Left ventricle myocardium inferior (tissue), 1 donor: ENCODE data around the gene GAB2. TPM values are rescaled to one million over a fixed set of nuclear protein-coding genes. Genes with fewer than 3 reads are reported as not detected.

ENCODE experiments used
- DNase-seq: peaks from one replicate; pipeline ENCODE4 v3.0.0-alpha.2; 2020
- H3K27ac ChIP-seq: fragments of 200-600 bp; replicated peaks from 2 replicates; pipeline ENCODE4 v1.8.0; 2021
- H3K27me3 ChIP-seq: fragments of 200-600 bp; 2 replicates; pipeline ENCODE4 v1.8.0; 2021; ENCODE audit warnings: low read depth
- H3K36me3 ChIP-seq: fragments of 200-600 bp; 2 replicates; pipeline ENCODE4 v1.8.0; 2021
- H3K4me1 ChIP-seq: fragments of 200-600 bp; 2 replicates; pipeline ENCODE4 v1.8.0; 2021
- H3K4me3 ChIP-seq: fragments of 200-600 bp; 2 replicates; pipeline ENCODE4 v1.8.0; 2021; ENCODE audit warnings: mild to moderate bottlenecking, moderate library complexity
- H3K9me3 ChIP-seq: fragments of 200-600 bp; replicated peaks from 2 replicates; pipeline ENCODE4 v1.8.0; 2021
- intact Hi-C: fragments of 100-400 bp; cut with micrococcal nuclease; formaldehyde crosslinking; loops from one replicate; pipeline ENCODE4 v1.11.0; 2022
- total RNA-seq: library from RNA; stranded (reverse); fragmentation: NEBNext Ultra II Directional; extraction: Animal tissue kit (Norgen Biotek cat#: 25700); gene quantifications from one replicate; pipeline ENCODE4 v1.2.1, GENCODE V29; 2021
- TF ChIP-seq, protein P1 (sequence below): fragments of 200-600 bp; IDR thresholded peaks from 2 replicates; pipeline ENCODE4 v1.8.0; 2021; ENCODE audit warnings: antibody characterized with exemption, mild to moderate bottlenecking, borderline replicate concordance
- donor health status: DM: no; HTN: yes; CAD: no; lungs with severe emphysema.

GAB2 gene
- total RNA-seq, 1 donor from 2014 or later, result 27.4 TPM

- TF ChIP-seq, protein P1, sequence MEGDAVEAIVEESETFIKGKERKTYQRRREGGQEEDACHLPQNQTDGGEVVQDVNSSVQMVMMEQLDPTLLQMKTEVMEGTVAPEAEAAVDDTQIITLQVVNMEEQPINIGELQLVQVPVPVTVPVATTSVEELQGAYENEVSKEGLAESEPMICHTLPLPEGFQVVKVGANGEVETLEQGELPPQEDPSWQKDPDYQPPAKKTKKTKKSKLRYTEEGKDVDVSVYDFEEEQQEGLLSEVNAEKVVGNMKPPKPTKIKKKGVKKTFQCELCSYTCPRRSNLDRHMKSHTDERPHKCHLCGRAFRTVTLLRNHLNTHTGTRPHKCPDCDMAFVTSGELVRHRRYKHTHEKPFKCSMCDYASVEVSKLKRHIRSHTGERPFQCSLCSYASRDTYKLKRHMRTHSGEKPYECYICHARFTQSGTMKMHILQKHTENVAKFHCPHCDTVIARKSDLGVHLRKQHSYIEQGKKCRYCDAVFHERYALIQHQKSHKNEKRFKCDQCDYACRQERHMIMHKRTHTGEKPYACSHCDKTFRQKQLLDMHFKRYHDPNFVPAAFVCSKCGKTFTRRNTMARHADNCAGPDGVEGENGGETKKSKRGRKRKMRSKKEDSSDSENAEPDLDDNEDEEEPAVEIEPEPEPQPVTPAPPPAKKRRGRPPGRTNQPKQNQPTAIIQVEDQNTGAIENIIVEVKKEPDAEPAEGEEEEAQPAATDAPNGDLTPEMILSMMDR, result no peak
- DNase-seq, result no peak
- intact Hi-C loops, result loop anchor here (10.0 kb wide), 1 partner anchor 164 kb away; the partner anchor contains the start of gene GAB2
- Histone ChIP-seq H3K4me3 (no peak overlapping the region), H3K36me3 (peaks cover 27% of the 10 kb centered on the region), H3K4me1 (peaks cover 42% of the 10 kb centered on the region), H3K27me3 (no peaks in the 10 kb centered on the region), H3K27ac (peak overlapping the region; percentile 62), H3K9me3 (peaks cover under 1% of the 10 kb centered on the region)
These were observed 166.4 kb downstream of the GAB2 start for GRCh38 chr11:78251083-78251775.

GRCh38 chr11:78250099-78250498 is 167.5 kb downstream of the GAB2 start:
- Histone ChIP-seq H3K36me3 (peaks cover 32% of the 10 kb centered on the region), H3K4me1 (peaks cover 33% of the 10 kb centered on the region), H3K9me3 (peaks cover 8% of the 10 kb centered on the region), H3K4me3 (no peak overlapping the region), H3K27me3 (no peaks in the 10 kb centered on the region), H3K27ac (peak overlapping the region; percentile 62)
- DNase-seq, result no peak
- TF ChIP-seq, protein P1, result no peak
- intact Hi-C loops, result loop anchor here (10.0 kb wide), 1 partner anchor 165 kb away; the partner anchor contains the start of gene GAB2

- DNase-seq, result no peak
- intact Hi-C loops, result no loop called here
- no peak overlapping the region for H3K27ac ChIP-seq
- no peaks in the 10 kb centered on the region for H3K27me3 ChIP-seq
- H3K36me3 ChIP-seq, result peaks cover 32% of the 10 kb centered on the region
- TF ChIP-seq, protein P1, result no peak
- peaks cover 12% of the 10 kb centered on the region for H3K9me3 ChIP-seq
- H3K4me1 ChIP-seq, result peaks cover 40% of the 10 kb centered on the region
- H3K4me3 ChIP-seq, result no peak overlapping the region
These were observed 168.7 kb downstream of the GAB2 start for GRCh38 chr11:78248903-78249302.

DNA sequence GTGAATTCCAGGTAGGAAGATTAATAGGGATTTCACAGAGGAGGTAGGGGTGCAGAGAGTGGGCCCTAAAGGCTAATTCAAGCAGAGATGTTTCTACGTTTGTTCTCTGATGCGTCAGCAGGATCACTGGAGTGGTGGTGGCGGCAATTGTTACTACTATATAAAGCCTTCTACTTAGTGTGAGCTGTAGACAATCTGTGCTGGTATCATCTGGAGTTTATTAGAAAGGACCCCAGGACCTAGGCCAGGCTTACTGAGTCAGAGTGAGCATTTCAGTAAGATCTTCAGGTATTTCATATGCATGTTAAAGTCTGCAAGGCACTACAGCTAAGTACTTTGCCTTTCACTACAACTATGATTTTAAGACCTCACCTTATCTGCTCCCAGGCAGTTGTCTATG is 169.4 kb downstream of the GAB2 start:
- Histone ChIP-seq H3K4me3 (no peak overlapping the region), H3K27me3 (no peaks in the 10 kb centered on the region), H3K4me1 (peaks cover 45% of the 10 kb centered on the region), H3K36me3 (peaks cover 32% of the 10 kb centered on the region), H3K27ac (no peak overlapping the region), H3K9me3 (peaks cover 12% of the 10 kb centered on the region)
- TF ChIP-seq, protein P1, result no peak
- intact Hi-C loops, result no loop called here
- DNase-seq, result no peak

GRCh38 chr11:78244546-78245255 is 172.9 kb downstream of the GAB2 start:
- DNase-seq, result no peak
- H3K27me3 ChIP-seq, result no peaks in the 10 kb centered on the region
- H3K4me3 ChIP-seq, result no peak overlapping the region
- H3K9me3 ChIP-seq, result peaks cover 30% of the 10 kb centered on the region
- intact Hi-C loops, result no loop called here
- TF ChIP-seq, protein P1, result no peak
- peaks cover 12% of the 10 kb centered on the region for H3K4me1 ChIP-seq
- peaks cover 41% of the 10 kb centered on the region for H3K36me3 ChIP-seq
- peak overlapping the region; percentile 27 for H3K27ac ChIP-seq
